ENCODE results near the gene RGS13.

DNA sequence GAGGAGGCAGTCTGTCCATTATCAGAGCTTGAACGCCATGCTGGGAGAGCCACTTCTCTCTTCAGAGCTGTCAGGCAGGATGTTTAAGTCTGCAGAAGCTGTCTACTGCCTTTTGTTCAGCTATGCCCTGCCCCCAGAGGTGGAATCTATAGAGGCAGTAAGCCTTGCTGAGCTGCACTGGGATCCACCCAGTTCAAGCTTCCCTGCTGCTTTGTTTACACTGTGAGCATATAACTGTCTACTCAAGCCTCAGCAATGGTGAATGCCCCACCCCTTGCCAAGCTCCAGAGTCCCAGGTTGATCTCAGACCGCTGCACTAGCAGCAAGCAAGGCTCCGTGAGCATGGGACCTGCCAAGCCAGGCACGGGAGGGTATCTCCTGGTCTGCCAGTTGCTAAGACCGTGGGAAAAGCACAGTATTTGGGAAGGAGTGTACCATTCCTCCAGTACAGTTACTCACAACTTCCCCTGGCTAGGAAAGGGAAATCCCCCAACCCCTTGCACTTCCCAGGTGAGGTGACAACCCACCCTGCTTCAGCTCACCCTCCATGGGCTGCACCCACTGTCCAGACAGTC lies 32.5 kb downstream of the RGS13 start:
- TF ChIP-seq ZNF274 (IDR thresholded peaks at IDR 0.05; ENCODE audit: low read depth, low read length) = no peak
- no peak for TF ChIP-seq YY1 (IDR thresholded peaks at IDR 0.05; ENCODE audit: insufficient read depth, insufficient read length)
